HepG2 (cell line): ENCODE data around the gene SPATA25. TPM values are rescaled to one million over a fixed set of nuclear protein-coding genes. Genes with fewer than 3 reads are reported as not detected.

ENCODE experiments used
- AHR ChIP-seq: IDR thresholded peaks from 2 replicates; pipeline ENCODE4 v1.6.1; 2018; ENCODE audit warnings: missing genetic modification reagents, missing compliant biosample characterization
- GABPA ChIP-seq, 2 experiments: IDR thresholded peaks; 2 replicates each; pipeline ENCODE4 v1.6.1; 2011 to 2016; ENCODE audit warnings: low read depth in 2 of 2, low read length in 1 of 2, missing biosample characterization in 1 of 2, missing genetic modification characterization in 1 of 2
- HNRNPLL ChIP-seq: fragments of 200-400 bp; formaldehyde crosslinking; IDR thresholded peaks from 2 replicates; pipeline ENCODE4 v1.6.1; 2017; ENCODE audit warnings: mild to moderate bottlenecking, low read depth, low read length; ENCODE audit not compliant: poor library complexity, severe bottlenecking
- HOXA7 ChIP-seq: sonication (generic); formaldehyde crosslinking; IDR thresholded peaks from 2 replicates; pipeline ENCODE4 v1.8.1; 2022; ENCODE audit warnings: mild to moderate bottlenecking, missing genetic modification reagents, moderate library complexity
- KDM1A ChIP-seq: IDR thresholded peaks from 2 replicates; pipeline ENCODE4 v1.6.1; 2016; ENCODE audit warnings: missing compliant biosample characterization
- PAX8 ChIP-seq: sonication (generic); formaldehyde crosslinking; IDR thresholded peaks from 2 replicates; pipeline ENCODE4 v1.8.0; 2022; ENCODE audit warnings: mild to moderate bottlenecking, missing genetic modification reagents, borderline replicate concordance
- PPARG ChIP-seq: conservative IDR thresholded peaks from 2 replicates; pipeline ENCODE4 v1.6.1; 2016; ENCODE audit warnings: missing biosample characterization, missing genetic modification reagents
- REL ChIP-seq: sonication (generic); formaldehyde crosslinking; conservative IDR thresholded peaks from 2 replicates; pipeline ENCODE4 v1.8.0; 2022; ENCODE audit warnings: mild to moderate bottlenecking, missing genetic modification reagents, moderate library complexity
- TARDBP ChIP-seq: sonication (generic); formaldehyde crosslinking; IDR thresholded peaks from 2 replicates; pipeline ENCODE4 v1.8.0; 2022; ENCODE audit warnings: mild to moderate bottlenecking, missing genetic modification reagents
- WIZ ChIP-seq: sonication (generic); formaldehyde crosslinking; IDR thresholded peaks from 2 replicates; pipeline ENCODE4 v1.5.1; 2020; ENCODE audit warnings: mild to moderate bottlenecking, missing genetic modification reagents
- YEATS4 ChIP-seq: sonication (generic); formaldehyde crosslinking; IDR thresholded peaks from 2 replicates; pipeline ENCODE4 v1.4.0; 2020; ENCODE audit warnings: missing genetic modification reagents, borderline replicate concordance
- ZNF3 ChIP-seq: IDR thresholded peaks from 2 replicates; pipeline ENCODE4 v1.7.0; 2017; ENCODE audit warnings: inconsistent platforms
- ZNF30 ChIP-seq: sonication (generic); formaldehyde crosslinking; IDR thresholded peaks from 2 replicates; pipeline ENCODE4 v1.5.0; 2020; ENCODE audit warnings: mild to moderate bottlenecking, missing genetic modification reagents
- ZNF33B ChIP-seq: sonication (generic); formaldehyde crosslinking; IDR thresholded peaks from 2 replicates; pipeline ENCODE4 v1.5.1; 2020; ENCODE audit warnings: mild to moderate bottlenecking, missing genetic modification reagents
- ZNF44 ChIP-seq: sonication (generic); formaldehyde crosslinking; IDR thresholded peaks from 2 replicates; pipeline ENCODE4 v1.5.1; 2020; ENCODE audit warnings: mild to moderate bottlenecking, missing genetic modification reagents
- ZNF75D ChIP-seq: sonication (generic); formaldehyde crosslinking; IDR thresholded peaks from 2 replicates; pipeline ENCODE4 v1.8.1; 2023; ENCODE audit warnings: missing genetic modification reagents, mild to moderate bottlenecking, borderline replicate concordance
- ZNF782 ChIP-seq: sonication (generic); formaldehyde crosslinking; IDR thresholded peaks from 2 replicates; pipeline ENCODE4 v1.4.0; 2020; ENCODE audit warnings: missing genetic modification reagents, mild to moderate bottlenecking, borderline replicate concordance
- ZSCAN31 ChIP-seq: sonication (generic); formaldehyde crosslinking; IDR thresholded peaks from 2 replicates; pipeline ENCODE4 v1.5.0; 2020; ENCODE audit warnings: low read depth, mild to moderate bottlenecking, missing genetic modification reagents
- polyA plus RNA-seq, 8 experiments: library from polyadenylated mRNA; depleted of rRNA in 3 of 8; stranded (reverse) in 7 of 8; unstranded in 1 of 8; fragments of >200 nt; fragmentation: Illumina TruSeq in 4 of 8; extraction: Trizol in 4 of 8; gene quantifications; 2 replicates each; pipeline versions ENCODE4 v1.2.1 to v1.2.3, GENCODE V29; 2011 to 2016; ENCODE audit warnings: low read depth in 4 of 8, missing spikeins in 1 of 8, mixed read lengths in 1 of 8; ENCODE audit not compliant: insufficient read depth in 1 of 8
- total RNA-seq, 5 experiments: library from RNA; depleted of rRNA; stranded (reverse); fragments of >200 nt; fragmentation: Illumina TruSeq; extraction: Trizol; gene quantifications; 2 replicates each; pipeline ENCODE4 v1.2.3, GENCODE V29; 2016; ENCODE audit warnings: low read depth in 1 of 5
- TF ChIP-seq, protein P1 (sequence below): sonication (generic); formaldehyde crosslinking; IDR thresholded peaks from 2 replicates; pipeline ENCODE4 v1.5.0; 2020; ENCODE audit warnings: mild to moderate bottlenecking, missing genetic modification reagents
- TF ChIP-seq, protein P2 (sequence below): sonication (generic); formaldehyde crosslinking; IDR thresholded peaks from 2 replicates; pipeline ENCODE4 v1.5.1; 2020; ENCODE audit warnings: mild to moderate bottlenecking, missing genetic modification reagents, borderline replicate concordance
- TF ChIP-seq, protein P3 (sequence below): sonication (generic); formaldehyde crosslinking; IDR thresholded peaks from 2 replicates; pipeline ENCODE4 v1.5.0; 2020; ENCODE audit warnings: missing genetic modification reagents
- TF ChIP-seq, protein P4 (sequence below): sonication (generic); formaldehyde crosslinking; IDR thresholded peaks from 2 replicates; pipeline ENCODE4 v1.8.0; 2022; ENCODE audit warnings: mild to moderate bottlenecking, missing genetic modification reagents, moderate library complexity
- TF ChIP-seq, protein P5 (sequence below): sonication (generic); formaldehyde crosslinking; IDR thresholded peaks from 2 replicates; pipeline ENCODE4 v1.4.0; 2020; ENCODE audit warnings: missing genetic modification reagents, mild to moderate bottlenecking, borderline replicate concordance

Gene SPATA25
- total and polyA plus RNA-seq, 2 of the 13 experiments (the other 11 are each of a cell fraction or from before 2014, with no cell fraction given): 4.8 to 7.6 TPM

DNA sequence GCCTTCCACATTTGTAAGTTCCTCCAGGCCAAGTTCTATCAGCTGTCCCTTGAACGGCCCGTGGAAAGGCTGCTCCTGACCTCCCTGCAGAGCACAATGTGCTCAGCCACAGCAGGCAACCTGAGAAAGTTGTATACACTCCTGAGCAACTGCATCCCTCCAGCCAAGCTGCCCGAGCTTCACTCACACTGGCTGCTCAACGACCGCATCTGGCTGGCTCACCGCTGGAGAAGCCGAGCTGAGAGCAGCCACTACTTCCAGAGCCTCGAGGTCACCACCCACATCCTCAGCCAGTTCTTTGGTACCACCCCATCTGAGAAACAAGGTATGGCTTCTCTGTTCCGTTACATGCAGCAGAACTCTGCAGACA lies 4.3 kb downstream of the SPATA25 start (continued):
- TF ChIP-seq ZNF44 (CRISPR knock-in tag) (0 out of 2 replicates have a peak, but pooled peaks have one; percentile 23), ZNF33B (CRISPR knock-in tag) (peak; percentile 74; the same call in 1 of the 2 replicates), GABPA (IDR thresholded peaks at IDR 0.05; ENCODE audit: low read depth, low read length) (no peak), GABPA (CRISPR knock-in tag; IDR thresholded peaks at IDR 0.05; ENCODE audit: low read depth) (no peak), ZNF782 (CRISPR knock-in tag) (no peak), AHR (CRISPR knock-in tag) (no peak), KDM1A (CRISPR knock-in tag) (no peak), PAX8 (no peak), YEATS4 (CRISPR knock-in tag) (no peak), HNRNPLL (no peak), PPARG (CRISPR knock-in tag) (no peak), WIZ (CRISPR knock-in tag) (no peak), ZNF30 (CRISPR knock-in tag) (no peak), ZNF3 (CRISPR knock-in tag) (no peak), TARDBP (CRISPR knock-in tag) (0 out of 2 replicates have a peak, but pooled peaks have one; percentile 34), REL (no peak), ZSCAN31 (no peak), ZNF75D (CRISPR knock-in tag) (no peak), HOXA7 (CRISPR knock-in tag) (no peak)
- TF ChIP-seq, protein P1, sequence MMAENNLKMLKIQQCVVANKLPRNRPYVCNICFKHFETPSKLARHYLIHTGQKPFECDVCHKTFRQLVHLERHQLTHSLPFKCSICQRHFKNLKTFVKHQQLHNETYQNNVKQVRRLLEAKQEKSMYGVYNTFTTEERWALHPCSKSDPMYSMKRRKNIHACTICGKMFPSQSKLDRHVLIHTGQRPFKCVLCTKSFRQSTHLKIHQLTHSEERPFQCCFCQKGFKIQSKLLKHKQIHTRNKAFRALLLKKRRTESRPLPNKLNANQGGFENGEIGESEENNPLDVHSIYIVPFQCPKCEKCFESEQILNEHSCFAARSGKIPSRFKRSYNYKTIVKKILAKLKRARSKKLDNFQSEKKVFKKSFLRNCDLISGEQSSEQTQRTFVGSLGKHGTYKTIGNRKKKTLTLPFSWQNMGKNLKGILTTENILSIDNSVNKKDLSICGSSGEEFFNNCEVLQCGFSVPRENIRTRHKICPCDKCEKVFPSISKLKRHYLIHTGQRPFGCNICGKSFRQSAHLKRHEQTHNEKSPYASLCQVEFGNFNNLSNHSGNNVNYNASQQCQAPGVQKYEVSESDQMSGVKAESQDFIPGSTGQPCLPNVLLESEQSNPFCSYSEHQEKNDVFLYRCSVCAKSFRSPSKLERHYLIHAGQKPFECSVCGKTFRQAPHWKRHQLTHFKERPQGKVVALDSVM: no peak
- TF ChIP-seq, protein P2, sequence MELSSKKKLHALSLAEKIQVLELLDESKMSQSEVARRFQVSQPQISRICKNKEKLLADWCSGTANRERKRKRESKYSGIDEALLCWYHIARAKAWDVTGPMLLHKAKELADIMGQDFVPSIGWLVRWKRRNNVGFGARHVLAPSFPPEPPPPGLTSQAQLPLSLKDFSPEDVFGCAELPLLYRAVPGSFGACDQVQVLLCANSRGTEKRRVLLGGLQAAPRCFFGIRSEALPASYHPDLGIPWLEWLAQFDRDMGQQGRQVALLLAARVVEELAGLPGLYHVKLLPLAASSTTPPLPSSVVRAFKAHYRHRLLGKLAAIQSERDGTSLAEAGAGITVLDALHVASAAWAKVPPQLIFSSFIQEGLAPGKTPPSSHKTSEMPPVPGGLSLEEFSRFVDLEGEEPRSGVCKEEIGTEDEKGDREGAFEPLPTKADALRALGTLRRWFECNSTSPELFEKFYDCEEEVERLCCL (CRISPR knock-in tag): no peak
- TF ChIP-seq, protein P3, sequence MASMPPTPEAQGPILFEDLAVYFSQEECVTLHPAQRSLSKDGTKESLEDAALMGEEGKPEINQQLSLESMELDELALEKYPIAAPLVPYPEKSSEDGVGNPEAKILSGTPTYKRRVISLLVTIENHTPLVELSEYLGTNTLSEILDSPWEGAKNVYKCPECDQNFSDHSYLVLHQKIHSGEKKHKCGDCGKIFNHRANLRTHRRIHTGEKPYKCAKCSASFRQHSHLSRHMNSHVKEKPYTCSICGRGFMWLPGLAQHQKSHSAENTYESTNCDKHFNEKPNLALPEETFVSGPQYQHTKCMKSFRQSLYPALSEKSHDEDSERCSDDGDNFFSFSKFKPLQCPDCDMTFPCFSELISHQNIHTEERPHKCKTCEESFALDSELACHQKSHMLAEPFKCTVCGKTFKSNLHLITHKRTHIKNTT (CRISPR knock-in tag): no peak
- TF ChIP-seq, protein P4, sequence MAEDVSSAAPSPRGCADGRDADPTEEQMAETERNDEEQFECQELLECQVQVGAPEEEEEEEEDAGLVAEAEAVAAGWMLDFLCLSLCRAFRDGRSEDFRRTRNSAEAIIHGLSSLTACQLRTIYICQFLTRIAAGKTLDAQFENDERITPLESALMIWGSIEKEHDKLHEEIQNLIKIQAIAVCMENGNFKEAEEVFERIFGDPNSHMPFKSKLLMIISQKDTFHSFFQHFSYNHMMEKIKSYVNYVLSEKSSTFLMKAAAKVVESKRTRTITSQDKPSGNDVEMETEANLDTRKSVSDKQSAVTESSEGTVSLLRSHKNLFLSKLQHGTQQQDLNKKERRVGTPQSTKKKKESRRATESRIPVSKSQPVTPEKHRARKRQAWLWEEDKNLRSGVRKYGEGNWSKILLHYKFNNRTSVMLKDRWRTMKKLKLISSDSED (CRISPR knock-in tag): no peak
- TF ChIP-seq, protein P5, sequence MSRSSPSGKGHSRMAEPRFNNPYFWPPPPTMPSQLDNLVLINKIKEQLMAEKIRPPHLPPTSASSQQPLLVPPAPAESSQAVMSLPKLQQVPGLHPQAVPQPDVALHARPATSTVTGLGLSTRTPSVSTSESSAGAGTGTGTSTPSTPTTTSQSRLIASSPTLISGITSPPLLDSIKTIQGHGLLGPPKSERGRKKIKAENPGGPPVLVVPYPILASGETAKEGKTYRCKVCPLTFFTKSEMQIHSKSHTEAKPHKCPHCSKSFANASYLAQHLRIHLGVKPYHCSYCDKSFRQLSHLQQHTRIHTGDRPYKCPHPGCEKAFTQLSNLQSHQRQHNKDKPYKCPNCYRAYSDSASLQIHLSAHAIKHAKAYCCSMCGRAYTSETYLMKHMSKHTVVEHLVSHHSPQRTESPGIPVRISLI (CRISPR knock-in tag): no peak
